B cell (primary cell): ENCODE data around the gene HLA-A. TPM values are rescaled to one million over a fixed set of nuclear protein-coding genes. Genes with fewer than 3 reads are reported as not detected.

Experiments used
- ATAC-seq: fragments of 200-7000 bp; cut with Tn5 transposase; one replicate; pipeline ENCODE4 v1.10.0; 2021; ENCODE audit warnings: low read depth, mild to moderate bottlenecking, moderate number of reproducible peaks, moderate library complexity
- CTCF ChIA-PET: fragments of 350-600 bp; sonication (Branson Sonifier 250); formaldehyde crosslinking; loops from one replicate; lab custom pipeline; 2021; ENCODE audit warnings: antibody characterized with exemption, inconsistent platforms; lab: Charles Lee
- POLR2A ChIA-PET: fragments of 350-600 bp; sonication (Branson Sonifier 250); formaldehyde crosslinking; loops from one replicate; lab custom pipeline; 2021; ENCODE audit warnings: antibody characterized with exemption; lab: Charles Lee
- DNase-seq: peaks from one replicate; pipeline ENCODE4 v3.0.0; 2013
- H2AFZ ChIP-seq: 2 replicates; pipeline ENCODE4 v1.6.1; 2012; ENCODE audit warnings: mild to moderate bottlenecking, low read depth, low read length; ENCODE audit not compliant: insufficient read depth, poor library complexity, severe bottlenecking
- H3K27ac ChIP-seq, 2 donors: 1 replicate in 1 of 2; 2 replicates in 1 of 2; pipeline ENCODE4 v1.5.1; 2012 to 2013; ENCODE audit warnings: low read length in 2 of 2, mild to moderate bottlenecking in 2 of 2, moderate library complexity in 1 of 2
- H3K27me3 ChIP-seq, 4 experiments: fragments of 200-600 bp in 1 of 4; sonication (generic) in 1 of 4; replicated peaks in 1 of 4; 1 replicate in 2 of 4; 2 replicates in 2 of 4; pipeline versions ENCODE4 v1.6.1 to v1.7.0; 2013 to 2016; ENCODE audit warnings: low read length in 3 of 4, mild to moderate bottlenecking in 2 of 4, mixed read lengths in 1 of 4, moderate library complexity in 1 of 4; ENCODE audit not compliant: insufficient read depth in 4 of 4, control insufficient read depth in 3 of 4; ENCODE audit errors: control extremely low read depth in 1 of 4
- H3K36me3 ChIP-seq, 2 experiments: replicated peaks in 1 of 2; 1 replicate in 1 of 2; 2 replicates in 1 of 2; pipeline versions ENCODE4 v1.6.1 to v1.7.1; 2013; ENCODE audit warnings: low read length in 1 of 2; ENCODE audit not compliant: insufficient read depth in 2 of 2, control insufficient read depth in 1 of 2; ENCODE audit errors: control extremely low read depth in 1 of 2, extremely low read depth in 1 of 2
- H3K4me1 ChIP-seq, 2 donors: fragments of 200-600 bp in 1 of 2; sonication (generic) in 1 of 2; 1 replicate in 1 of 2; 2 replicates in 1 of 2; pipeline versions ENCODE4 v1.5.1 to v1.6.1; 2013 to 2017; ENCODE audit warnings: low read length in 2 of 2; ENCODE audit not compliant: control insufficient read depth in 2 of 2, insufficient read depth in 2 of 2
- H3K4me2 ChIP-seq: replicated peaks from 2 replicates; pipeline ENCODE3; 2012; ENCODE audit warnings: mild to moderate bottlenecking, low read depth, low read length; ENCODE audit not compliant: poor library complexity, severe bottlenecking
- H3K4me3 ChIP-seq, 5 experiments: fragments of 200-600 bp in 1 of 5; sonication (generic) in 1 of 5; 1 replicate in 3 of 5; 2 replicates in 2 of 5; pipeline versions ENCODE4 v1.5.1 to v1.7.0; 2011 to 2016; ENCODE audit warnings: low read length in 4 of 5, mild to moderate bottlenecking in 4 of 5, low read depth in 2 of 5, control low read depth in 1 of 5, moderate library complexity in 1 of 5; ENCODE audit not compliant: insufficient read depth in 1 of 5; ENCODE audit errors: control extremely low read depth in 1 of 5, extremely low read depth in 1 of 5
- H3K79me2 ChIP-seq: fragments of 200-600 bp; sonication (generic); one replicate; pipeline ENCODE4 v1.6.0; 2016; ENCODE audit warnings: low read length; ENCODE audit not compliant: control insufficient read depth, insufficient read depth
- H3K9ac ChIP-seq: fragments of 200-600 bp; sonication (generic); 2 replicates; pipeline ENCODE4 v1.6.1; 2017; ENCODE audit warnings: mild to moderate bottlenecking, low read length, moderate library complexity
- H3K9me3 ChIP-seq, 3 donors: one replicate each; pipeline versions ENCODE4 v1.6.1 to v1.7.1; 2013; ENCODE audit warnings: low read length in 2 of 3; ENCODE audit not compliant: control insufficient read depth in 2 of 3, insufficient read depth in 1 of 3; ENCODE audit errors: control extremely low read depth in 1 of 3
- H4K20me1 ChIP-seq: 2 replicates; pipeline ENCODE4 v1.6.0; 2012; ENCODE audit warnings: mild to moderate bottlenecking, low read length; ENCODE audit not compliant: insufficient read depth, control insufficient read depth, poor library complexity, severe bottlenecking
- H3K27ac Mint-ChIP-seq: one replicate; pipeline ENCODE4 v1.8.0; 2021; ENCODE audit warnings: mixed read lengths
- H3K27me3 Mint-ChIP-seq: one replicate; pipeline ENCODE4 v1.8.0; 2021; ENCODE audit warnings: mixed read lengths
- H3K4me1 Mint-ChIP-seq: one replicate; pipeline ENCODE4 v1.8.0; 2021; ENCODE audit warnings: mixed read lengths
- H3K4me3 Mint-ChIP-seq: one replicate; pipeline ENCODE4 v1.8.0; 2021; ENCODE audit warnings: mixed read lengths
- H3K9me3 Mint-ChIP-seq: one replicate; pipeline ENCODE4 v1.8.0; 2022; ENCODE audit warnings: mixed read lengths; ENCODE audit not compliant: insufficient read depth
- EZH2 ChIP-seq: IDR thresholded peaks from 2 replicates; pipeline ENCODE4 v1.6.1; 2012; ENCODE audit warnings: borderline replicate concordance, low read depth, mild to moderate bottlenecking, moderate library complexity, low read length; ENCODE audit not compliant: insufficient read depth, poor library complexity, severe bottlenecking
- WGBS: methylation state at CpG from one replicate; pipeline ENCODE4 v1.1.5; 2013; ENCODE audit warnings: missing lambda C conversion rate; ENCODE audit not compliant: insufficient coverage; 5-methylcytosine and 5-hydroxymethylcytosine counted together
- intact Hi-C: fragments of 100-400 bp; cut with micrococcal nuclease; formaldehyde crosslinking; loops from one replicate; pipeline ENCODE4 v1.10.0; 2022
- polyA plus RNA-seq: library from polyadenylated mRNA; depleted of rRNA; stranded (reverse); fragments of >200 nt; gene quantifications from 2 replicates; pipeline ENCODE4 v1.2.3, GENCODE V29; 2012
- total RNA-seq, 2 donors: library from RNA; stranded (reverse); fragments of 120-200 nt in 1 of 2; gene quantifications; 1 replicate in 1 of 2; 2 replicates in 1 of 2; pipeline versions ENCODE4 v1.2.3 to v1.2.4, GENCODE V29; 2013 to 2022
- TF ChIP-seq, protein P1 (sequence below): fragments of 200-600 bp; IDR thresholded peaks from one replicate; pipeline ENCODE4 v1.8.0; 2022; ENCODE audit warnings: antibody characterized with exemption, mild to moderate bottlenecking

Gene HLA-A
- total and polyA plus RNA-seq, 2 donors (not counting 1 experiment from before 2014, with no cell fraction given), result 1,607 to 2,454 TPM

DNA sequence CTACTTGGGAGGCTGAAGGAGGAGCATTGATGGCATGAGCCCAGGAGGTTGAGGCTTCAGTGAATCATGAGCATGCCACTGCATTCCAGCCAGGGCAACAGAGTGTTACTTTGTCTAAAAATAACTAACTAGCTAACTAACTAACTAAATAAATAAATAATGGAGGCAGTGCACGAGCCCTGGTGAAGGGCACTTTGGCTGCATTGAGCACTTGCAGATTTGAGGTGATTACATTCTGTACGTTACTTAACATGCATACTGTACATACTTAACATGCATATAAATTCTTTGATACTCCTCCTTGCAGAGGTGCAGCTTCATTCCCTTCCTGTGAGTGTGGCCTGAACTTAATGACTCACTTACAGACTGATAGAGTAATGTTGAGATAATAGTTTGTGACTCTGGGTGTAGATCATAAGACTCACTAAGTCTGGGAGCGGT is 10.7 kb downstream of the HLA-A start:
- Mint-ChIP-seq H3K27ac (no peak overlapping the region), H3K4me1 (peaks cover 18% of the 10 kb centered on the region), H3K4me3 (no peak overlapping the region), H3K9me3 (no peaks in the 10 kb centered on the region), H3K27me3 (no peaks in the 10 kb centered on the region)
- H3K4me2 ChIP-seq, result no peak overlapping the region
- no CpG with 5 or more reads among the region's 3 CpGs for WGBS
- TF ChIP-seq EZH2, result no peak
- TF ChIP-seq, protein P1, sequence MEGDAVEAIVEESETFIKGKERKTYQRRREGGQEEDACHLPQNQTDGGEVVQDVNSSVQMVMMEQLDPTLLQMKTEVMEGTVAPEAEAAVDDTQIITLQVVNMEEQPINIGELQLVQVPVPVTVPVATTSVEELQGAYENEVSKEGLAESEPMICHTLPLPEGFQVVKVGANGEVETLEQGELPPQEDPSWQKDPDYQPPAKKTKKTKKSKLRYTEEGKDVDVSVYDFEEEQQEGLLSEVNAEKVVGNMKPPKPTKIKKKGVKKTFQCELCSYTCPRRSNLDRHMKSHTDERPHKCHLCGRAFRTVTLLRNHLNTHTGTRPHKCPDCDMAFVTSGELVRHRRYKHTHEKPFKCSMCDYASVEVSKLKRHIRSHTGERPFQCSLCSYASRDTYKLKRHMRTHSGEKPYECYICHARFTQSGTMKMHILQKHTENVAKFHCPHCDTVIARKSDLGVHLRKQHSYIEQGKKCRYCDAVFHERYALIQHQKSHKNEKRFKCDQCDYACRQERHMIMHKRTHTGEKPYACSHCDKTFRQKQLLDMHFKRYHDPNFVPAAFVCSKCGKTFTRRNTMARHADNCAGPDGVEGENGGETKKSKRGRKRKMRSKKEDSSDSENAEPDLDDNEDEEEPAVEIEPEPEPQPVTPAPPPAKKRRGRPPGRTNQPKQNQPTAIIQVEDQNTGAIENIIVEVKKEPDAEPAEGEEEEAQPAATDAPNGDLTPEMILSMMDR, result no peak
- H4K20me1 ChIP-seq, result peaks cover 9% of the 10 kb centered on the region
- peaks cover 2 to 8% of the 10 kb centered on the region in 2 experiments for H3K36me3 ChIP-seq
- no peak overlapping the region for H3K9ac ChIP-seq
- intact Hi-C loops, result no loop called here
- no peak overlapping the region for H2AFZ ChIP-seq
- CTCF ChIA-PET, result no interaction called here
- H3K4me3 ChIP-seq, result no peak overlapping the region
- H3K9me3 ChIP-seq, result no peaks in the 10 kb centered on the region
- no peak for ATAC-seq
- H3K4me1 ChIP-seq, result no peaks in the 10 kb centered on the region
- POLR2A ChIA-PET, result no interaction called here
- no peak for DNase-seq
- no peak overlapping the region for H3K27ac ChIP-seq
- no peaks in the 10 kb centered on the region for H3K27me3 ChIP-seq
- H3K79me2 ChIP-seq, result peaks cover 3% of the 10 kb centered on the region

DNA sequence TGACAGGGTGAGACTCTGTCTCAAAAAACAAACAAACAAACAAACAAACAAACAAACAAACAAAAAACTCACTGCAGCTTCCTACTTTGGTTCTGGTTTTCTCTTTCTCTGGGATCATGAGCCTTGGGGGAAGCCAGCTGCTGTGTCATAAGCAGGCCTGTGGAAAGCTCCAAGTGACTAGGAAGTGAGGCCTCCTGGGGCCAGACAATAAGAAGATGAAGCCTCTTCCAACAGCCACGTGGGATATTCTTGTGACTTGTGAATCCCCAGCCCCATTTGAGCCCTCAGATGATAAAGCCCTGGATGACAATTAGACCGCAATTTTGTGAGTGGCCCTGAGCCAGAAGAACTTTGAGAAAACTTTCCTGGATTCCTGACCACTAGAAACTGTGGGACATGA is 11.4 kb downstream of the HLA-A start:
- 71% methylated on average over 1 of the region's 2 CpGs for WGBS
- no peak for TF ChIP-seq EZH2
- Histone ChIP-seq H4K20me1 (peaks cover 9% of the 10 kb centered on the region), H3K4me3 (no peak overlapping the region), H3K4me2 (no peak overlapping the region), H3K9me3 (no peaks in the 10 kb centered on the region), H2AFZ (no peak overlapping the region), H3K9ac (no peak overlapping the region), H3K79me2 (peaks cover 3% of the 10 kb centered on the region), H3K27me3 (no peaks in the 10 kb centered on the region), H3K27ac (no peak overlapping the region), H3K36me3 (peaks cover 0 to 3% of the 10 kb centered on the region in 2 experiments), H3K4me1 (peaks cover 0 to 2% of the 10 kb centered on the region in 2 donors)
- H3K4me1 Mint-ChIP-seq, result peaks cover 18% of the 10 kb centered on the region
- H3K9me3 Mint-ChIP-seq, result no peaks in the 10 kb centered on the region
- no peak overlapping the region for H3K4me3 Mint-ChIP-seq
- POLR2A ChIA-PET, result no interaction called here
- CTCF ChIA-PET, result no interaction called here
- intact Hi-C loops, result no loop called here
- no peak for ATAC-seq
- H3K27ac Mint-ChIP-seq, result no peak overlapping the region
- H3K27me3 Mint-ChIP-seq, result no peaks in the 10 kb centered on the region
- no peak for DNase-seq
